ENCODE data around the gene ZNF23.

ZNF23 gene

DNA sequence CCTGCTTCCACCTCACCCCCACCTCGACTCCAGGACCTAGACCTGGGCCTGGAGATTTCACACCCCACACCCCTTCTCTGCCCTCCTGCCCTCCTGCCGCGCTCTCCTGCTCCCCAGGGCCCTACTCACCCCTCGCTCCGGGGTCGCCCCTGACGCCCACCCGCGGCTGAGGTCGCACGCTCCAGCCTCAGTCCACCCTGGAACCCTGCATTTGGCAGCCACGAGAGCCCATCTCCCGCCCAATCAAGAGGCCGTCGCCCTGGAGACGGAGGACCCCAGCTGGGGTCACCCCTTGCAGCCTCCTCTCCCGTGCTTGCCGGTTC is 36.3 kb downstream of the ZNF23 start:
- DNase-seq: no peak

DNA sequence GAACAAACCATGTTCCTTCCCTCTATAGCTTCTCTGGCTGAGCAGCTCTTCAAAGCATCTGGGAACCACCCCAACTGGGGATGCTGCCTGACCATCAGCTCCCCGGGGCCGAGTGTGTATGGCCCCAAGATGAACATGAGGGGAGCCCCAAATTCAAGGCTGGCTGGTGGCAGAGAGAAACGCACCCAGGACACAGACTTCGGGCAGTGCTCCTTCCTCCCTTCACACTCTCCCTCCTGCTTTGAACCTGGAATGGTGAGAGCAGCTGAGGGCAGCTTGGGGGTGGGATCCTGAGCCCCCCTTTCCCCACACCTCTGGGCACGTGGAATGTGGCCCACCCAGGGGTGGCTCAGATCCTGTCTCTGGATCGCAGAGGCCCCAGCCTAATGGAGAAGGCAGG is 37.4 kb downstream of the ZNF23 start:
- no peak for DNase-seq

DNA sequence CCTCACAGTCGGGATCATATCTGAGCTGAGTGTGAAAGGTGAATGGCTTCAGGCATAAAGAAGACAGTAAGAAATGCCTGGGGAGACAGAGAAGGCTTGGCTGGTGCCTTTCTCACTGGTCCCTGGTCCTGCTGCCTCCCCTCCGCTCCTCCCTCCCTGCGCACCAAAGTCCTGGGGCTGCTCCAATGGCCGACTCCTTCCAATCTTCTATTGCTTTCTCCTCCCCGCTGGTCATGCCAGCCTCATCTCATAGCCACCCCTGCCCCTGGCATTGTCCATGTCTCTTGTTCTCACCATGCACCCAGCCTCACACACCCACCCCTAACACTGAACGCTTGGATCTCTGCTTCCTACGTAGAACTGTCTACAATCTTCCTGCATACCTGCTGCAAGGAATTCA is 38.2 kb downstream of the ZNF23 start:
- DNase-seq: no peak

- no peak for DNase-seq
Observed at GRCh38 chr16:71423016-71423415, 39.0 kb downstream of the ZNF23 start.

DNA sequence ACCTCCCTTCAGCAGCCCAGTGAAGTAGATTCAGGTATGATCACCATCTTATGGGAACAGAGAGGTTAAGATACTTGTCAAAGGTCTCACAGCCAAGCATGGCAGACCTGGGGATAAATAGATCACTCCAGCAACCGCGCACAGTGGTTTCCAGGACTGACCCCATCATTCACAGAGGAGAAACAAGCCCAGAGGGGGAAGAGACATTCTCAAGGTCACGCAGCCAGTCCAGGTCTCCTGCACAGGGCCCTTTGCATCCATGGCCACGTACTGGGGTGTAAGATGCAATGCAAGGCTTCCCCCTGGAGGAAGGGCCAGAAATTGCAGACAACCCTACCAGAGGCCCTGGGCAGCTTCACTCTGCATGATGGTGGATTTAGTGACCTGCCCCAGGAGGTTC is 40.1 kb downstream of the ZNF23 start:
- no peak for DNase-seq

DNA sequence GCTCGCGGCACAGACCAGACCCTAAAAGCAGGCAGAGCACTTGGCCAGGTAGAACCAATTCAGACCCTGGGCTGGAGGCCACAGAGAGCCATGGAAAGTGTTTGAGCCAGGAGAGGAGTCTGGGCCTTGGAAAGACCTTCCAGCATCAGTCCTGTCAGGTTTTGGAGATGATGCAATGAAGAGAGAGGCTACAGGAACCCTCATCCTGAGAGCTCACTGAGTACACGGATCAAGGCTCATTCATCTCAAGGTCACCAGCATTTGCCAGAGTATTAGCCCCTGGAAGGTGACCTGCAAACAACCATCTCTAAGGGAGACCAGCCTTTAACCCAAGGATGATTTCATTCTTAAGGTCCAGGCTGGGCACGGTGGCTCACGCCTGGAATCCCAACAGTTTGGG is 48.0 kb downstream of the ZNF23 start:
- no peak for DNase-seq

DNA sequence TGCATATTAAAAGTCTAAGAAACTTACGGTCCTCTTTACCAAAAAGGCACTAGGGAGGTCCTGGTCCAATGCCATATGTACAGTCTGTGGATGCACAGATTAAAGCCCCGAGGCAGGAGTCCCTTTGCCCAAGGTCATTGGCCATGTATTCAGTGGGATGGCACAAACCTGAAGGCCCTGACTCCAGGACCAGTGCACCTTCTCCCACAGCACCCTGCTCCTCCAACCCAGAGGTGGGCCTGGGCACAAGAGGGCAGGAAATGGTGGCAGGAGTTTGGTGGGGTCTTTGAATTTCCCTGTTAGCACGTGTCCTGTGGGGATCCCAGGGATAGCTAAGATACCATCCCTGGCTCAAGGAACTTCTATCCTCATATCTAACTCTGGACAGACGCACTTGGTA is 48.7 kb downstream of the ZNF23 start:
- no peak for DNase-seq

DNA sequence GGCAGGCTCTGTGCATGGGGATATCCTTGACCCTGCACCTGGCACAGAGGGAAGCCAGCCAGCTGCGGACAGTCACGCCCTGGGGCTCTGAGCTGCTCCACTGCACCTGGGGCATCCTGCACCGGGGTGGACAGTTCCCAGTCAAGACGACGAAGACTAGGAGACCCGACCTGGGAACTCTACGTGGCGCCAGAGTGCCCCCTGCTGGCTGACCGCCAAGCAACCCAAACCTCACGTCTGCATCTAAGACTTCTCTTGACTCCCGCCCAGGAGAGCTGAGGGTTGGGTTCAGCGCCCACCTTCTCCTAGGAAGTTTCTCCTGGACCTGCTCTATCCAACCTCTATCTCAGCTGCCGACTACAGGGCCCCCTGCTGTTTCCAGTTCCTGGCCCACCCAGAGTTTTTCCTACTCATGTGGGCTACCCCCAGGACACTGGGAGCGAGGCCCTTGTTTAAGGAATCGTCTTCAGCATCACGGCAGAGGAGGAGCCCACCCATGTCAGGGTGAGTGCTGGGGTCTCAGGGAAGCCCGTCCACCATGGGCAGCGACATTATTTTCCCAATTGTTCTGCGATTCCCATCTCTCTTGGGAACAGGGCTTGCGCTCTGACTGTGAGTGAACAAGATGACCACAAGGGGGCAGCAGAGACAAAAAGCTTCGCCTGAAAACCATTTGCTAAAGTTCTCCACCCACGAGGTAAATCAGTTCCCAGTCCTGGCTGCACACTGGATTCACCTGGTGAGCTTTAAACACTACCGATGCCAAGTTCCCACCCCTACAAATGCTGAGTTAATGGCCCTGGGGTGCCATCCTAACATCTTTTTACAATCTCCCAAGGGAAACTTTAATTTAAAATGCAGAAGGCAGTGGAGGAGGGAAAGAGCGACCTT is 49.5 kb downstream of the ZNF23 start:
- DNase-seq: peak; percentile 53 to 57

DNA sequence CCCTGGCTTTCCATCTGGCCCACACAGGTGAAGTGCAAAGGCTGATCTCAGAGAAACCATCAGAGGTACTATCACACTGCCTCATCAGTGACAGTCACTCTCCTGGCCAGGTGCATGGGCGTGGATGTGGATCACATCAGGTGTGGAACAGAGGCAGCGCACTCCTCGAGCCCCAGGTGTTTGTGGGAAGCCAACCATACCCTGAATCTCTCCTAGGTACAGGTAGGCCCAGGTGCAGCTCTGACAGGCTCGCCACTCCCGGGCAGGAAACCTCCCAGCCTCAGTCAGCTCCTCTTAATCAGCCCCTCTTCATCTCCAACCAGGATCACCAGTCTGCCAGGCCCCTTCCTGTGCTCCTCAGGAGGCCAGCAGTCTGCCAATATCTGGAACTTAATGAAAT is 51.9 kb downstream of the ZNF23 start:
- no peak for DNase-seq

- DNase-seq: no peak
Observed at GRCh38 chr16:71409011-71409775, 52.9 kb downstream of the ZNF23 start.

- no peak for DNase-seq
Observed at GRCh38 chr16:71408536-71408935, 53.5 kb downstream of the ZNF23 start.

GRCh38 chr16:71407731-71408130 is 54.3 kb downstream of the ZNF23 start:
- no peak for DNase-seq

DNA sequence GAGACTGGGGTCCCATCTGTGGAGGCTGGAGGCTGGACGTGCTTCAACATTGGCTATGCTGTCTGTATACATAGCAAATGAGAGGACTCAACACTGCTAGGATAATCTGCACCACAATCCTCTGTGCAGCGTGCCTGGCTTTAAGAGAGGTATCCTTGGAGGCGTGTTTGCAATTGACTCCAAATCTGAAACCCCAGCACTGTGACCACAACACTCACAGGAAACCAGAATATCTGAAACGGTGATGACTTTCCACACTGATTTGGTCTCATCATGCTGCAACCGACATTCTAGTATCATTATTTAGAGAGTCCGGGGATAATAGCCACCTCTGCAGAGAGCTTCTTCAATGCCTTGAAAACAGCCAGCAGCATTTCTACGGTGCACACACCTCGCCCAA is 55.3 kb downstream of the ZNF23 start:
- DNase-seq: no peak

DNA sequence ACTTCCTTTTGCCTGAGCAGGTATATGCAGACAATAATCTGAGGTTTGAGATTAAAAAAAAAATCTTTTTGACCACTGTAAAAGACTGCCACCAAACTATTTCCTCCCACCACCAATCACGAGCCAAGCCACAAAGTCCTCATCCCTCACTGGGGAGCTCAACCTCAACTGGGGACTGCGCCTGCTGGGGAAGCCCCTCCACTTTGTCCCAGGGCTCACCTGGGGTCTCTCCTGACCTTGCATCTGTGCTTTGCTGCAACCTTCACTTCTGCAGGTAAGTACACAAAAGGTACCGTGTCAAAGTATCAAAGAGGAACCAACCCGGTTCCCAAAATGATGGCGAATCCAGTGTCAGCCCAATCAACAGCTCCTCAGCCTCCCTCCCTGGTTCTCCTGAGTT is 55.7 kb downstream of the ZNF23 start:
- DNase-seq: no peak

GRCh38 chr16:71404364-71404763 is 57.7 kb downstream of the ZNF23 start:
- DNase-seq: no peak

- DNase-seq: no peak
Observed at GRCh38 chr16:71402674-71403073, 59.4 kb downstream of the ZNF23 start.

DNA sequence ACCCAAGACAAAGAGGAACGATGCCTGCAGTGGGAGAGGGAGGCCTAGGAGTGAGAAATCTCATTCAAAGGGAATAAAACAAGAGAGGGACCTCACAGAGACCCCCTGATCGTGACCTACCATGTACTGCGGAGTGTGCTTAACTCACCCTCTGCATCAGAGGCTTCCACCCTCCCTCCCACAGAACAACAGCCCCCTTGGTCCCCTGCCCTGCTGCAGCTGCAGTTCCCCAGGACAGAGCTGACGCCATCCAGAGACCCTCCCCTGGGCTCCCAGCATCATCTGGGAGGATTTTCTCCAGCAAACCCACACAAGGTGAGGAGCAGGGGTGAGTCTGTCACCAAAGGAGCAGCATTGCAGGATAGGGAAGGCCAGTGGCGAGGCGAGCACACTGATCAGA is 60.0 kb downstream of the ZNF23 start:
- no peak for DNase-seq

- no peak for DNase-seq
Observed at GRCh38 chr16:71399801-71400563, 62.1 kb downstream of the ZNF23 start.

Data from activated CD4-positive, alpha-beta T cell treated with anti-CD3 and anti-CD28 coated beads, Interleukin-2, amount 50 U/mL, for 4 hours (primary cell).